HepG2 (cell line): ENCODE data around the gene RRP9. TPM values are rescaled to one million over a fixed set of nuclear protein-coding genes. Genes with fewer than 3 reads are reported as not detected.
A peak's percentile ranks its signal among the peaks of the same experiment; 100 is the strongest.

ENCODE experiments used
- HNRNPUL1 ChIP-seq: fragments of 200-400 bp; formaldehyde crosslinking; IDR thresholded peaks from 2 replicates; pipeline ENCODE4 v1.6.1; 2017; ENCODE audit warnings: low read depth, mild to moderate bottlenecking, low read length, moderate library complexity
- NFIB ChIP-seq: sonication (generic); formaldehyde crosslinking; IDR thresholded peaks from 2 replicates; pipeline ENCODE4 v1.9.0; 2021; ENCODE audit warnings: missing genetic modification reagents, mild to moderate bottlenecking, borderline replicate concordance
- POGZ ChIP-seq: sonication (generic); formaldehyde crosslinking; IDR thresholded peaks from 2 replicates; pipeline ENCODE4 v1.4.0; 2020; ENCODE audit warnings: mild to moderate bottlenecking, missing genetic modification reagents
- ZBTB21 ChIP-seq: sonication (generic); formaldehyde crosslinking; IDR thresholded peaks from 2 replicates; pipeline ENCODE4 v1.4.0; 2020; ENCODE audit warnings: missing genetic modification reagents
- polyA plus RNA-seq, 8 experiments: library from polyadenylated mRNA; depleted of rRNA in 3 of 8; stranded (reverse) in 7 of 8; unstranded in 1 of 8; fragments of >200 nt; fragmentation: Illumina TruSeq in 4 of 8; extraction: Trizol in 4 of 8; gene quantifications; 2 replicates each; pipeline versions ENCODE4 v1.2.1 to v1.2.3, GENCODE V29; 2011 to 2016; ENCODE audit warnings: low read depth in 4 of 8, missing spikeins in 1 of 8, mixed read lengths in 1 of 8; ENCODE audit not compliant: insufficient read depth in 1 of 8
- total RNA-seq, 5 experiments: library from RNA; depleted of rRNA; stranded (reverse); fragments of >200 nt; fragmentation: Illumina TruSeq; extraction: Trizol; gene quantifications; 2 replicates each; pipeline ENCODE4 v1.2.3, GENCODE V29; 2016; ENCODE audit warnings: low read depth in 1 of 5
- TF ChIP-seq, protein P1 (sequence below): sonication (generic); formaldehyde crosslinking; IDR thresholded peaks from 2 replicates; pipeline ENCODE4 v1.5.1; 2020; ENCODE audit warnings: mild to moderate bottlenecking, missing genetic modification reagents, moderate library complexity
- TF ChIP-seq, protein P2 (sequence below): sonication (generic); formaldehyde crosslinking; IDR thresholded peaks from 2 replicates; pipeline ENCODE4 v1.4.0; 2020; ENCODE audit warnings: low read depth, mild to moderate bottlenecking, missing genetic modification reagents
- TF ChIP-seq, protein P3 (sequence below): sonication (generic); formaldehyde crosslinking; IDR thresholded peaks from 2 replicates; pipeline ENCODE4 v1.4.0; 2020; ENCODE audit warnings: missing genetic modification reagents
- TF ChIP-seq, protein P4 (sequence below): IDR thresholded peaks from 2 replicates; pipeline ENCODE4 v1.6.1; 2016; ENCODE audit warnings: low read depth, borderline replicate concordance
- TF ChIP-seq, protein P5 (sequence below): sonication (generic); formaldehyde crosslinking; IDR thresholded peaks from 2 replicates; pipeline ENCODE4 v1.5.0; 2020; ENCODE audit warnings: mild to moderate bottlenecking, missing genetic modification reagents, borderline replicate concordance

Gene RRP9
- total and polyA plus RNA-seq, 2 of the 13 experiments (the other 11 are each of a cell fraction or from before 2014, with no cell fraction given) = 14.8 to 44.0 TPM

DNA sequence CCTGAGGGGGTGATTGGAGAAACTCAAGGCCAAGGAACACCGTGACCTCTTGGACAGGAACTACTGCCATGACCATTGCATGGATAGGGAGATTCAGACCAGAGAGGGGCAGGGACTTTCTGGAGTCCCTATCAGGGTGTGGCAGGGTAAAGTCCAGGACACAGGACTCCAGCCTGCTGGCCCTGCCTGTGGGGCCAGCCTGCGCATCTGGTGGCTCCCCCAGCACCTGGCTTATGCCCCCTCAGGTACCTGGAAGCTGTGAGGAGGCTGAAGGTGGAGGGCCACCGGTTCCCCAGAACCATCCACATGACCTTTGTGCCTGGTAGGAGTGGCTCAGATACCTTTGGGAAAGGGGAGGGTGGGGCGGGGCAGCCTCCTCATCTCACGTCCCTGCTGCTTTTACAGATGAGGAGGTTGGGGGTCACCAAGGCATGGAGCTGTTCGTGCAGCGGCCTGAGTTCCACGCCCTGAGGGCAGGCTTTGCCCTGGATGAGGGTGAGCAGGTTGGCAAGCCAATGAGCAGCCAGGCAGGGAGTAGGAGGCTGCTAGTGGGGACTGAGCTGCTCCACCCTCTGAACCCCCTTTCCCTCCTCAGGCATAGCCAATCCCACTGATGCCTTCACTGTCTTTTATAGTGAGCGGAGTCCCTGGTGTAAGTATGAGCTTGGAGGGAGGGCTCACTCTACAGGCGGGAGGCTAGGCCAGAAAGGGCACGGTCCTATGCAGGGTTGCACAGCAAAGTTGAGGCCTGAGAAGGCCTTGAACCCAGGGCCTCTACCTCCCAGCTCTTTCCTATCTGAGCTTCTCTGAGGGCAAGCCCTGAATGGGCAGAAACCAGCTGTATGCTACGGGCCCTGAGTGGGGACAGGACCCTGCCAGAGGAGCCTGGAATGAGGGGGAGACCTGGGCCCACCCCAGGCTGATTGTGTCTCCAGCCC is 44.6 kb upstream of the RRP9 start (continued):
- TF ChIP-seq, protein P1, sequence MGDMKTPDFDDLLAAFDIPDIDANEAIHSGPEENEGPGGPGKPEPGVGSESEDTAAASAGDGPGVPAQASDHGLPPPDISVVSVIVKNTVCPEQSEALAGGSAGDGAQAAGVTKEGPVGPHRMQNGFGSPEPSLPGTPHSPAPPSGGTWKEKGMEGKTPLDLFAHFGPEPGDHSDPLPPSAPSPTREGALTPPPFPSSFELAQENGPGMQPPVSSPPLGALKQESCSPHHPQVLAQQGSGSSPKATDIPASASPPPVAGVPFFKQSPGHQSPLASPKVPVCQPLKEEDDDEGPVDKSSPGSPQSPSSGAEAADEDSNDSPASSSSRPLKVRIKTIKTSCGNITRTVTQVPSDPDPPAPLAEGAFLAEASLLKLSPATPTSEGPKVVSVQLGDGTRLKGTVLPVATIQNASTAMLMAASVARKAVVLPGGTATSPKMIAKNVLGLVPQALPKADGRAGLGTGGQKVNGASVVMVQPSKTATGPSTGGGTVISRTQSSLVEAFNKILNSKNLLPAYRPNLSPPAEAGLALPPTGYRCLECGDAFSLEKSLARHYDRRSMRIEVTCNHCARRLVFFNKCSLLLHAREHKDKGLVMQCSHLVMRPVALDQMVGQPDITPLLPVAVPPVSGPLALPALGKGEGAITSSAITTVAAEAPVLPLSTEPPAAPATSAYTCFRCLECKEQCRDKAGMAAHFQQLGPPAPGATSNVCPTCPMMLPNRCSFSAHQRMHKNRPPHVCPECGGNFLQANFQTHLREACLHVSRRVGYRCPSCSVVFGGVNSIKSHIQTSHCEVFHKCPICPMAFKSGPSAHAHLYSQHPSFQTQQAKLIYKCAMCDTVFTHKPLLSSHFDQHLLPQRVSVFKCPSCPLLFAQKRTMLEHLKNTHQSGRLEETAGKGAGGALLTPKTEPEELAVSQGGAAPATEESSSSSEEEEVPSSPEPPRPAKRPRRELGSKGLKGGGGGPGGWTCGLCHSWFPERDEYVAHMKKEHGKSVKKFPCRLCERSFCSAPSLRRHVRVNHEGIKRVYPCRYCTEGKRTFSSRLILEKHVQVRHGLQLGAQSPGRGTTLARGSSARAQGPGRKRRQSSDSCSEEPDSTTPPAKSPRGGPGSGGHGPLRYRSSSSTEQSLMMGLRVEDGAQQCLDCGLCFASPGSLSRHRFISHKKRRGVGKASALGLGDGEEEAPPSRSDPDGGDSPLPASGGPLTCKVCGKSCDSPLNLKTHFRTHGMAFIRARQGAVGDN (CRISPR knock-in tag) = peak; percentile 50; the same call in 1 of the 2 replicates
- TF ChIP-seq, protein P2, sequence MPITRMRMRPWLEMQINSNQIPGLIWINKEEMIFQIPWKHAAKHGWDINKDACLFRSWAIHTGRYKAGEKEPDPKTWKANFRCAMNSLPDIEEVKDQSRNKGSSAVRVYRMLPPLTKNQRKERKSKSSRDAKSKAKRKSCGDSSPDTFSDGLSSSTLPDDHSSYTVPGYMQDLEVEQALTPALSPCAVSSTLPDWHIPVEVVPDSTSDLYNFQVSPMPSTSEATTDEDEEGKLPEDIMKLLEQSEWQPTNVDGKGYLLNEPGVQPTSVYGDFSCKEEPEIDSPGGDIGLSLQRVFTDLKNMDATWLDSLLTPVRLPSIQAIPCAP (CRISPR knock-in tag) = no peak
- TF ChIP-seq, protein P3, sequence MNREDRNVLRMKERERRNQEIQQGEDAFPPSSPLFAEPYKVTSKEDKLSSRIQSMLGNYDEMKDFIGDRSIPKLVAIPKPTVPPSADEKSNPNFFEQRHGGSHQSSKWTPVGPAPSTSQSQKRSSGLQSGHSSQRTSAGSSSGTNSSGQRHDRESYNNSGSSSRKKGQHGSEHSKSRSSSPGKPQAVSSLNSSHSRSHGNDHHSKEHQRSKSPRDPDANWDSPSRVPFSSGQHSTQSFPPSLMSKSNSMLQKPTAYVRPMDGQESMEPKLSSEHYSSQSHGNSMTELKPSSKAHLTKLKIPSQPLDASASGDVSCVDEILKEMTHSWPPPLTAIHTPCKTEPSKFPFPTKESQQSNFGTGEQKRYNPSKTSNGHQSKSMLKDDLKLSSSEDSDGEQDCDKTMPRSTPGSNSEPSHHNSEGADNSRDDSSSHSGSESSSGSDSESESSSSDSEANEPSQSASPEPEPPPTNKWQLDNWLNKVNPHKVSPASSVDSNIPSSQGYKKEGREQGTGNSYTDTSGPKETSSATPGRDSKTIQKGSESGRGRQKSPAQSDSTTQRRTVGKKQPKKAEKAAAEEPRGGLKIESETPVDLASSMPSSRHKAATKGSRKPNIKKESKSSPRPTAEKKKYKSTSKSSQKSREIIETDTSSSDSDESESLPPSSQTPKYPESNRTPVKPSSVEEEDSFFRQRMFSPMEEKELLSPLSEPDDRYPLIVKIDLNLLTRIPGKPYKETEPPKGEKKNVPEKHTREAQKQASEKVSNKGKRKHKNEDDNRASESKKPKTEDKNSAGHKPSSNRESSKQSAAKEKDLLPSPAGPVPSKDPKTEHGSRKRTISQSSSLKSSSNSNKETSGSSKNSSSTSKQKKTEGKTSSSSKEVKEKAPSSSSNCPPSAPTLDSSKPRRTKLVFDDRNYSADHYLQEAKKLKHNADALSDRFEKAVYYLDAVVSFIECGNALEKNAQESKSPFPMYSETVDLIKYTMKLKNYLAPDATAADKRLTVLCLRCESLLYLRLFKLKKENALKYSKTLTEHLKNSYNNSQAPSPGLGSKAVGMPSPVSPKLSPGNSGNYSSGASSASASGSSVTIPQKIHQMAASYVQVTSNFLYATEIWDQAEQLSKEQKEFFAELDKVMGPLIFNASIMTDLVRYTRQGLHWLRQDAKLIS (CRISPR knock-in tag) = no peak
- TF ChIP-seq POGZ (CRISPR knock-in tag) (no peak), NFIB (CRISPR knock-in tag) (no peak), ZBTB21 (CRISPR knock-in tag) (no peak), HNRNPUL1 (no peak)
- TF ChIP-seq, protein P4, sequence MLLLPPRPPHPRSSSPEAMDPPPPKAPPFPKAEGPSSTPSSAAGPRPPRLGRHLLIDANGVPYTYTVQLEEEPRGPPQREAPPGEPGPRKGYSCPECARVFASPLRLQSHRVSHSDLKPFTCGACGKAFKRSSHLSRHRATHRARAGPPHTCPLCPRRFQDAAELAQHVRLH (CRISPR knock-in tag) = no peak
- TF ChIP-seq, protein P5, sequence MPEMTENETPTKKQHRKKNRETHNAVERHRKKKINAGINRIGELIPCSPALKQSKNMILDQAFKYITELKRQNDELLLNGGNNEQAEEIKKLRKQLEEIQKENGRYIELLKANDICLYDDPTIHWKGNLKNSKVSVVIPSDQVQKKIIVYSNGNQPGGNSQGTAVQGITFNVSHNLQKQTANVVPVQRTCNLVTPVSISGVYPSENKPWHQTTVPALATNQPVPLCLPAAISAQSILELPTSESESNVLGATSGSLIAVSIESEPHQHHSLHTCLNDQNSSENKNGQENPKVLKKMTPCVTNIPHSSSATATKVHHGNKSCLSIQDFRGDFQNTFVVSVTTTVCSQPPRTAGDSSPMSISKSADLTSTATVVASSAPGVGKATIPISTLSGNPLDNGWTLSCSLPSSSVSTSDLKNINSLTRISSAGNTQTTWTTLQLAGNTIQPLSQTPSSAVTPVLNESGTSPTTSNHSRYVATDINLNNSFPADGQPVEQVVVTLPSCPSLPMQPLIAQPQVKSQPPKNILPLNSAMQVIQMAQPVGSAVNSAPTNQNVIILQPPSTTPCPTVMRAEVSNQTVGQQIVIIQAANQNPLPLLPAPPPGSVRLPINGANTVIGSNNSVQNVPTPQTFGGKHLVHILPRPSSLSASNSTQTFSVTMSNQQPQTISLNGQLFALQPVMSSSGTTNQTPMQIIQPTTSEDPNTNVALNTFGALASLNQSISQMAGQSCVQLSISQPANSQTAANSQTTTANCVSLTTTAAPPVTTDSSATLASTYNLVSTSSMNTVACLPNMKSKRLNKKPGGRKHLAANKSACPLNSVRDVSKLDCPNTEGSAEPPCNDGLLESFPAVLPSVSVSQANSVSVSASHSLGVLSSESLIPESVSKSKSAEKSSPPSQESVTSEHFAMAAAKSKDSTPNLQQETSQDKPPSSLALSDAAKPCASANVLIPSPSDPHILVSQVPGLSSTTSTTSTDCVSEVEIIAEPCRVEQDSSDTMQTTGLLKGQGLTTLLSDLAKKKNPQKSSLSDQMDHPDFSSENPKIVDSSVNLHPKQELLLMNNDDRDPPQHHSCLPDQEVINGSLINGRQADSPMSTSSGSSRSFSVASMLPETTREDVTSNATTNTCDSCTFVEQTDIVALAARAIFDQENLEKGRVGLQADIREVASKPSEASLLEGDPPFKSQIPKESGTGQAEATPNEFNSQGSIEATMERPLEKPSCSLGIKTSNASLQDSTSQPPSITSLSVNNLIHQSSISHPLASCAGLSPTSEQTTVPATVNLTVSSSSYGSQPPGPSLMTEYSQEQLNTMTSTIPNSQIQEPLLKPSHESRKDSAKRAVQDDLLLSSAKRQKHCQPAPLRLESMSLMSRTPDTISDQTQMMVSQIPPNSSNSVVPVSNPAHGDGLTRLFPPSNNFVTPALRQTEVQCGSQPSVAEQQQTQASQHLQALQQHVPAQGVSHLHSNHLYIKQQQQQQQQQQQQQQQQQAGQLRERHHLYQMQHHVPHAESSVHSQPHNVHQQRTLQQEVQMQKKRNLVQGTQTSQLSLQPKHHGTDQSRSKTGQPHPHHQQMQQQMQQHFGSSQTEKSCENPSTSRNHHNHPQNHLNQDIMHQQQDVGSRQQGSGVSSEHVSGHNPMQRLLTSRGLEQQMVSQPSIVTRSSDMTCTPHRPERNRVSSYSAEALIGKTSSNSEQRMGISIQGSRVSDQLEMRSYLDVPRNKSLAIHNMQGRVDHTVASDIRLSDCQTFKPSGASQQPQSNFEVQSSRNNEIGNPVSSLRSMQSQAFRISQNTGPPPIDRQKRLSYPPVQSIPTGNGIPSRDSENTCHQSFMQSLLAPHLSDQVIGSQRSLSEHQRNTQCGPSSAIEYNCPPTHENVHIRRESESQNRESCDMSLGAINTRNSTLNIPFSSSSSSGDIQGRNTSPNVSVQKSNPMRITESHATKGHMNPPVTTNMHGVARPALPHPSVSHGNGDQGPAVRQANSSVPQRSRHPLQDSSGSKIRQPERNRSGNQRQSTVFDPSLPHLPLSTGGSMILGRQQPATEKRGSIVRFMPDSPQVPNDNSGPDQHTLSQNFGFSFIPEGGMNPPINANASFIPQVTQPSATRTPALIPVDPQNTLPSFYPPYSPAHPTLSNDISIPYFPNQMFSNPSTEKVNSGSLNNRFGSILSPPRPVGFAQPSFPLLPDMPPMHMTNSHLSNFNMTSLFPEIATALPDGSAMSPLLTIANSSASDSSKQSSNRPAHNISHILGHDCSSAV (CRISPR knock-in tag) = no peak
